Subcutaneous adipose tissue (tissue), 4 donors: ENCODE data around the gene C10orf53. TPM values are rescaled to one million over a fixed set of nuclear protein-coding genes. Genes with fewer than 3 reads are reported as not detected.

Experiments
- CTCF ChIP-seq: fragments of 450-650 bp; IDR thresholded peaks from one replicate; pipeline ENCODE4 v1.5.1; 2016; ENCODE audit warnings: low read depth, mild to moderate bottlenecking, control low read depth, antibody characterized with exemption, moderate library complexity
- total RNA-seq, 4 donors: library from RNA; depleted of rRNA; stranded (reverse); fragments of >200 nt; gene quantifications; one replicate each; pipeline ENCODE4 v1.1.0, GENCODE V29; 2016

C10orf53 gene
- total RNA-seq, 4 donors from 2014 or later: not detected

GRCh38 chr10:49707585-49707984 lies 28.1 kb downstream of the C10orf53 start:
- TF ChIP-seq CTCF: no peak

DNA sequence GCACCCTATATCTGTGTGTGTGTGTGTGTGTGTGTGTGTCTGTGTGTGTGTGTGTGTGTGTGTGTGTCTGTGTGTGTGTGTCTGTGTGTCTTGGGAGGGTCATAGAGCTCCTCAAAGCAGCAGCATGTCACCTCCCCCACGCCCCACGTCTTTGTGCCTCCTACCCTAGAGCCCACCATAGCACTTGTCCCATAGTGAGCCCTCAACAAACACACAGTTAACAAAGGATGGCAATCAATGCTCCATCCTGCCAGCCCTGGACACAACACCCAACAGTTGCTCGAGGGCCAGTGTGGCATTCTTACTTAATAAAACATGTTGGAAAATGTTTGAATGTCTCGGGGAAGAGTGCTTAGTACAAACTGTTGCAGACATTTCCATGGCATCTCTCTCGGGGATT lies 30.5 kb downstream of the C10orf53 start:
- no peak for TF ChIP-seq CTCF

GRCh38 chr10:49710966-49711365 lies 31.5 kb downstream of the C10orf53 start:
- no peak for TF ChIP-seq CTCF

DNA sequence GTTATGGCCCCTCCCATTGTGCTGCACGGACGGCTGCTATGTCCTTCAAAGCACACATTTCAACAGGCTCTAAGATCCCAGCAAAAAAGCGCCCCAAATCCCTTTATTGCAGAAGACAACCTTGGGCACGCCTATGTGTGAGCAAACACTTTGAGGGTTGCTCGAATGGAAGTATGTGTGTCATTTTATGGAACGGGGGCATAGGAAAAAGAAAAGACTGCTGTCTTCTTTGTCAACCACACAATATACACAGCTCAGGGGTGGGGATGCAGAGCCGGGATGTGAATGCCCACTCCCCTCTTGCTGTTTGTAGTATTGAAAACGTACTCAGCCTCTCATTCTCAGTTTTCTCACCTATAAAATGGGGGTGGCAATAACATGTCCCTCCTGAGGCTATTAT lies 32.0 kb downstream of the C10orf53 start:
- no peak for TF ChIP-seq CTCF

GRCh38 chr10:49713266-49713665 lies 33.8 kb downstream of the C10orf53 start:
- no peak for TF ChIP-seq CTCF

DNA sequence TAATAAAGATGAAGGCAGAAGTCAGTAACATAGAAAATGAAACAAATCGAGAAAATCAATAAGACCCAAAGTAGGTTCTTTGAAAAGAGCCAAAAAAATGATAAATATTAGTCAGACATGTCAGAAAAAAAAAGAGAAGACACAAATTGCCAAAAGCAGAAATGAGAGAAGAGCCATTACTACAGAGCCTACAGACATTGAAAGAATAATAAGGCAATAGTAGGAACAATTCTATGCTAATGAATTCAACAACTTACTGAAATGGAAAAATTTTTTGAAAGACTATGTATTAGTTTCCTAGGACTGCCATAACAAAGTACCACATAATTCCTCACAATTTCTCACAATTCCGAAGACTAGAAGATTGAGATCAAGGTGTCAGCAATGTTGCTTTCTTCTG lies 47.1 kb downstream of the C10orf53 start:
- TF ChIP-seq CTCF: no peak

GRCh38 chr10:49733866-49734265 lies 54.4 kb downstream of the C10orf53 start:
- TF ChIP-seq CTCF: no peak
